ENCODE data around the gene FAM193A. TPM values are rescaled to one million over a fixed set of nuclear protein-coding genes. Genes with fewer than 3 reads are reported as not detected.

FAM193A gene
- polyA plus RNA-seq, 4 donors, result 25.1 to 29.4 (median 27.4) TPM

DNA sequence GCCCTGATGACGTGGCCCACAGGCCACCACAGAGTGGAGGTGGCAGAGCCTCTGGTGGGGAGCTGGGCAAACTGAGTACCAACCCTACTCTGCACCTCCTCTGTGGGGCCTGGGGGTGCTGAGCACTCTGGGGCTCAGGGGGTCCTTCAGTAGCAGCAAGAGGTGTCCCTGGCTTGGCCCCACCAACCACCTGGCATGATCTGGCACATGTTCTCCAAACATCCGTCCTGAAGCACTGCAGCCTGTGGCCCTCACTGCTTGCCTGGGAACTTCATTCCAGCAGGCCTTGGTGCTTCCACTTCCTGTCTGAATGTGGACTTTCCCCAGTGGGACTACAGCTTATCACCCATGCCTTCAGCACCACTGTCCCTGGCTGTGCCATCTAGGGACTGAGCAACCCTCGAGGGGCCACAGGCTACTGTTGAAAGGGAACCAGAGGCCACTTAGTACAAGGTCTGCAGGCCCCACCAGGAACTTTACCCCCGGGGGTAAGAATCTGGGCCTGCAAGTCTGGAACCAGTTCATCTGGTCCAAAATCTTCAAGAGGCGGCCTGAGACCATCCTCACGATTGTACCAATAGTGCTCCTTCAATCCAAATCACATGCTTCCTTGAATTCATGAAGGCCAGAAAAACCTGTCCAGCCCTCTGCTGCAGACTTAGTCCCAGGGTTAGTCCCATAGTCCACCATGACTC is 206.5 kb downstream of the FAM193A start:
- DNase-seq (ENCODE audit: low read depth in 4 of 4, low spot score in 3 of 4), result no peak

DNA sequence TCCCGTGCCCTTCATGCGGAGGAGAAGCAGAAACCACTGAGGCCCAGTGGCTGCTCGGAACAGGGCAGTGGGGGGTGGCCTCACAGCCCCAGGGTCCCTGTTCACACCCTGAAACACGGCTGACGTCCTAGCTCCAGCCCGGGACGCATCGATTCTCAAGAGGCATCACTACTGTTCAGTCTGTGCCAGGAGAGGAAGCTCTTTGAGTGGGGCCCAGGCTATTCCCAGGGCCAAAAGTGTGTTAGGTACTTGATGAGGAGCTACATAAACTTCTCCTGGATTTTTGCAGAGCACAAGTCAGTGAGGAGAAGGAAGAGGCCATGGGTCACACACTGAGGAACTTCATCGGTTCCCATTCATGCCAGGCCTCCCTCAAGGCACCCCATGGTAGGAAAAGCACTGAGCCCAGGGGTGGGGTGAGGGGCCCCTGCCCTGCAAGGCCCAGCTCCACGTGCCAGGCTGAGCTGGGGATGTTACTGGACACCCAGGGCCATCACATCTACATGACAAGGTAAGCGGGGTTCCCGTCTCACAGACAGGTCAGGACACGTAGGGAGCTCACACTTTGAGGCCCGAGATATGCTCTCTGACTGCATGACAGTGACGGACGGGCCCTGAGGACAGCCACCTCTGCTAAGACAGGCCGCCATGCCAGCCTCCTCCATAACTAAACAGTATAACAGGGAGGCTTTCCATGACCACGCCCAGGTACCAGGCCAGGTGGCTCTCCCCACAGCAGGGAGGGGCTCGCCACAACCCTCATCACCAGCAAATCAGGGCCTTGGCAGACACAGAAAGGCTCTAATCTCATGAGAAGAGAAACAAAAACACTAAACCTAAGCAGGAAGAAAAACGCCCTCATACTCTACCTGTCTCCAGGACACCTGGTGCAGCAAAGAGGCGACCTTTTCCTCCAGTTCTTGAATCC is 207.3 kb downstream of the FAM193A start:
- no peak for DNase-seq (ENCODE audit: low read depth in 4 of 4, low spot score in 3 of 4)

DNA sequence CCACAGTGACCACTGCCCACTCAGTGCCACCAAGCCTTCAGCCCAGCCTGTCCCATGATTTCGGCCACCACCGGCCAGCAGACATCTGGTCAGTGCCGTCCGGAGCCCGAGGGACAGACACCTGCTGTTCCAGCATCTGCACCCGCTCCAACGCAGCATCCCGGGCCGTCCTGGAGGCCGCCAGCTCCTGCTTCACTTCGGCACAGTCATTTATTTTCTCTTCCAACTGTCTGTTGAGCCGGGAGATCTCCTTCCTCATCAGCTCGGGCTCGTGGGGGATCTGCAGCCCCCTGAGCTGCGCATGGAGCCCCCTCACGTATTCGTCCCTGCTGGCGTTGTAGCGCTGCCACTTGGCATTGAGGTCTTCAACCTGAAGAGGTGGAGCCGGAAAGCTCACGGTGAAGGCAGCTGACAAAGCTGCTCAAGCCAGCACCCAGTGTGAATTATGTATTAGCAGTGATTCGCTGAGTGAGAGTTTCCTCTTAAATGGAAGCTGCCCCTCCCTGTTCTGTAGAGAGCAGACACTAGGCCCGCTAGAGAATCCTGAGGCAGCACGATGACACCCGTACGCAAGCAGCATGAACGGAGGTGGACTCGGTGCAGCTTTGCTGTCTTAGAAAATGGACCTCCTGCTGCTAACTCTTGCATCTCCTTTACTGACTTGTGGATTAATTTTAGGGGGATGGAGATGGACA is 208.3 kb downstream of the FAM193A start:
- DNase-seq (ENCODE audit: low read depth in 4 of 4, low spot score in 3 of 4), result no peak

DNA sequence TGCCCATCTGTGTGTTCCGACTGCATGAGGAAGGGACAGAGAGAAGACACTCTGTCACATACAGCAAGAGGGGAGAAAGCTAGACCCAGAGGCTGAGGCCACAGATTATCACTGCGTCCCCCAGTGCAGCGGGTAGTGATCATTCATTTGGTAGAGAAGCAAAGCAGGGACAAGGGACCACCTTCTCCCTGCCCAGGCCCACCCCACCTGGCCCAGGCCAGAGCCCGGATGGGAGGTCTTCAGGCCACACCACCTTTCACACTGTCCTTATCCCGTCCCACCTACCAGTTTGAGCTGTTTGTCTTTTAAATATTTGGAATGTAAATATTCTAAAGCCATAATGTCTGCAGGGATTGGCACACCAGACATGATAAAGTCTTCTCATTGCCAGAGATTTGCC is 209.1 kb downstream of the FAM193A start:
- DNase-seq (ENCODE audit: low read depth in 4 of 4, low spot score in 3 of 4), result no peak

DNA sequence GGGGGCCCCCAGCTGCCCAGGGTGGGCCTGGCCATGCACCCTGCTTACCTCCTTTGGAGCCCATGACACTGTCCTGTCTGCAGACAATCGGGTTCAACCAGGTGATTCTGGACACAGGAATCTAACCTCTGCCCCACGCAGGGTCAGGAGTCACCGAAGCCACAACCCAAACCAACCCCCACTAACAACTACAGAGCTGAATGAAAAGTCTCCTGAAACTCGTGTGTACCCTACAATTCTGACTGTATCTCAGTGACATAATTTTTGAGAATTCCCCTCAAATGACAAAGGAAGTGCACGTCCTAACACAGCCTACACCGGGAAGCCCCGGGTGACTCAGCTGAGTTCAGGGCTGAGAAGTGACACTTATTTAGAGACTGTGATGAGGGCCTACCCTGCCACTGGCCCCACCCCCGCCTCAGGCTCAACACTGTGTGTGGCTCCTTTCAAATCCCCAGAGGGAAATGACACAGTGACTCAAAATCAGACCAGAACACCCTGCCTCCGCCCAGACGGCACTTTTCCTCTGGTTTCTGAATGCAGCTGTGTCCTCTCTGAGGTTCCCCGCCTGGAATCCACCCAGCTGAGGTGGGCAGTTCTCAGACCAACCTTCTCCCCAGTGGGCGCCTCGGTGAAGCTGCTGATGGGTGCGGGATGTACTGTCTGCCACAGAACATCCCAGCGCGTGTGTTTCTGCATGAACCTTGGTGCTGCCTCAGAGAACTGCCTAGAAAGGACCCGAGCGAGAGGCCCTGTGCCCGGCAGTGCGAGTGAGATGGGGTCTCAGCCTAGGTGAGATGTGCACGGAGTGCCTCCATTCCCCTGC is 209.7 kb downstream of the FAM193A start:
- no peak for DNase-seq (ENCODE audit: low read depth in 4 of 4, low spot score in 3 of 4)

DNA sequence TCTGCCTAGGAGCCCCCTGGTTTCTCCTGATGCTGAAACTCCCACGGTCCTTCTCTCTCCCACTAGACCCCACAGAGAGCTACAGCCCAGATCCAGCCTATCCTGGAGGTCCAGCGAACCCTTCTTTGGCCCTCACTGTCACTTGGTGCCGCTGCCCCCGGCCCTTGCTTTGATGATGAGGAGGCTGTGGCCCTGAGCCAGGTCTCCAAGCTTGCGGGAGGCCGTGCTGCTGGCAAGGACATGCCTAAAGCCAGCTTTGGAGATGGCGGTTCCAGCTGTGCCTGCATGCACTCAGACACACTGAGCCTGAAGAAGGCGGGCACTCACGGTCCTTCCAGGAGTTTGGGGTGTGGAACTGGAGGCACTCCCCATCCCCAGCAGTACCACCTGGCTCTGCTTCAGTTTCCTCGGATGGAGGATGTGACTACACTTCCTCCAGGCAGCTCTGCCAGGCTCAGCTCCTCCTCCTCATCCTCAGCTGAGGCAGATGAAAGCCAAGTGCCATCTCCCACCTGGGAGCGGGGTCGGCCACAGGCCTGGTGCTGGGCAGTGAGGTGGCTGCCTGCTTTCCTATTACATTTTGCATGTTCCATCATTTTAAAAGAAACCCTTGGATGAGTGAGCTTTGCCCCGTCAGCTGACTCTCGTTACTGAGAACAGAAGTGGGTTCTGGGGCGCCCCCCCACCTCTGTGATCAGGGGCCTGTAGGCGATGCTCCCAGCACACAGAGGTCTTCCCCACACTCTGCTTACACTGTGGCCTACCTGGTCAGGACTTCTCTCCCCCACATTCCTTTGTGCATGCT is 210.6 kb downstream of the FAM193A start:
- DNase-seq (ENCODE audit: low read depth in 4 of 4, low spot score in 3 of 4), result no peak

DNA sequence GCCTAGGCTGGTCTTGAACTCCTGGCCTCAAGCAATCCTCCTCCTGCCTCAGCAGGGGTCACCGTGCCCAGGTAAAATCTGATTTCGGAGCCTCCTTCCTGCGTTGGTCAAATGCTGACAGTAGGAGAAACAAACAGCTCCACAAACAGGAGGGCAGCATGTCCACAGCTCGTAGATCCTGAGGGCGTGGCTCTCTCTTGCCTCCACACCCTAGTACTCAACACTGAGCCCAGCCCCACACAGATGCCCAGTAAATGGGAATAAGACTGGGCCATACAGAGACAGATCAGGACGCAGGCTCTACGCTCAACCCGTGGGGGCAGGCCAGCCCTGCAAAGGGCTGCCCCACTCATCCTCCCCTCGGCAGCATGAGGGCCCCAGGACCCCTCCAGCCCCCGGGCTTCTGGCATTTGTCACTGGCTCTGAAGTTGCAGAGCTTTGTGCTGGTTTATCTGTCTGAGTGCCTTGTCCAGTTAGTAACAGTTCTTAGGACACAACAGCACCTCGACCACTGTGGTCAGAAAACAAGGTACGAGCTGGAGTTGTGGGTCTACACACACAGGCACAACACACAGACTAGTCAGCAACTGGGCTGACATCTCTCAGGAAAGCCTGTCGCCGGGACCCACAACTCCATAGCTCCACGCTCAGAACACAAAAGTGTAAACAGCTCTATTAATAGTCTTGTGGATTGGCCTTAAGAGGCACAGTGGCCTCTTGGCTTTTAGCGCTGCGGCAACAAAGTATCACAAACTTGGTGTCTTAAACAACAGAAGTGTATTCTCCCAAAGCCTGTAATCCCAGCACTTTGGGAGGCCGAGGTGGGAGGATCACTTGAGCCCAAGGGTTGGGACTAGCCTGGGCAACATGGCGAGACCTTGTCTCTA is 214.5 kb downstream of the FAM193A start:
- no peak for DNase-seq (ENCODE audit: low read depth in 4 of 4, low spot score in 3 of 4)

DNA sequence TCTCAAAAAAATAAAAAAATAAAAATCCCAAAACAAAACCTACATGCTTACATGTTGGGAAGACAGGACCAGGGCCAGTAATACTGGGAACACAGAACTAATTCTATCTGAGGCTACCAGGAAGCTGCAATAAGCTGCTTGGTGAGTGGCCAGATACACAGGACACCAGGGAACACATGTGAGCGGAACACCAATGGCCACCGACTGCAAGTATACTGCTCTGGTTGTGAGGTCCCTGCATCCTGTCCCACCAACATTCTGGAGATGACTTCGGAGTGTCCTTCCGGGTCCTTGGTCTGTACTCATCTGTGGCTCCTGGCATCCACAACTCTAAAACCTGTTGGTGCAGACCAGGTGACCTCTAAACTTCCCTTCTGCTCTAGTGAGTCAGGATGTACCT is 217.0 kb downstream of the FAM193A start:
- no peak for DNase-seq (ENCODE audit: low read depth in 4 of 4, low spot score in 3 of 4)

DNA sequence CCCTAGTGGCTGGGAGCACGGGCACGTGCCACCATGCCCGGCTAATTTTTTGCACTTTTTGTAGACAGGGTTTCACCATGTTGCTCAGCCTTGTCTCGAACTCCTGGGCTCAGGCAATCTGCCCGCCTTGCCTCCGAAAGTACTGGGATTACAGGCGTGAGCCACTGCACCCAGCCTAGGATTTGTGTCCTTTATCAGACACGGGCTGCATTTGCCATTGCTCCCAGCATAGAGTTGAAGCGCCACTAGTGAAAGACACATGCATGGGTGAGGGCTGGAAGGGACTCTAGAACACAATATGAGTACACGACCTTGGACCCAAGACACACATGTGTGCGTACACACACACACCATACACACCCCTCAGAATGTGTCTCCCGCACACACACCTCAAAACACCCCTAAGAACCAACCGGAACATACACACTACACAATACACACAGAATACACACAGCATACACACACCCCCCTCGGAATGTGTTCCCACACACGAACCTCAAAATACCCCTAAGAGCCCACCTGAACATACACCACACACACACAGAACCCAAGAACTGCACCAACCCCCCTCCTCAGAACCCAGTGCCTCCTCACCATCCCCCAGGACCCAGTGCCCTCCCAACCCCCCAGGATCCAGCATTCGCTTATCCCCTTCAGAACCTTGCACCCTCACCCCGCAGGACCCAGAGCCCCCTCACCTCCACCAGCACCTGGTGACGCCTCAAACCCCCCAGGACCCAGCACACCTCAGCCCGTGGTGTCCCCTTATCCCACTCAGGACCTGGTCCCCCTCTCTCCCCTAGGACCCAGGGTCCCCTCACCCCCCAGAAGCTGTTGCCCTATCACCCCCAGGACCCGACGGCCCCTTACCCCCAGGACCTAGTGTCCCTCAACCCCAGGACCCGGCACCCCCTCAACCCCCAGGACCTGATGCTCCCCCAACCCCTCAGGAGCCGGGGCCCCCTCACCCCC is 218.7 kb downstream of the FAM193A start:
- no peak for DNase-seq (ENCODE audit: low read depth in 4 of 4, low spot score in 3 of 4)

DNA sequence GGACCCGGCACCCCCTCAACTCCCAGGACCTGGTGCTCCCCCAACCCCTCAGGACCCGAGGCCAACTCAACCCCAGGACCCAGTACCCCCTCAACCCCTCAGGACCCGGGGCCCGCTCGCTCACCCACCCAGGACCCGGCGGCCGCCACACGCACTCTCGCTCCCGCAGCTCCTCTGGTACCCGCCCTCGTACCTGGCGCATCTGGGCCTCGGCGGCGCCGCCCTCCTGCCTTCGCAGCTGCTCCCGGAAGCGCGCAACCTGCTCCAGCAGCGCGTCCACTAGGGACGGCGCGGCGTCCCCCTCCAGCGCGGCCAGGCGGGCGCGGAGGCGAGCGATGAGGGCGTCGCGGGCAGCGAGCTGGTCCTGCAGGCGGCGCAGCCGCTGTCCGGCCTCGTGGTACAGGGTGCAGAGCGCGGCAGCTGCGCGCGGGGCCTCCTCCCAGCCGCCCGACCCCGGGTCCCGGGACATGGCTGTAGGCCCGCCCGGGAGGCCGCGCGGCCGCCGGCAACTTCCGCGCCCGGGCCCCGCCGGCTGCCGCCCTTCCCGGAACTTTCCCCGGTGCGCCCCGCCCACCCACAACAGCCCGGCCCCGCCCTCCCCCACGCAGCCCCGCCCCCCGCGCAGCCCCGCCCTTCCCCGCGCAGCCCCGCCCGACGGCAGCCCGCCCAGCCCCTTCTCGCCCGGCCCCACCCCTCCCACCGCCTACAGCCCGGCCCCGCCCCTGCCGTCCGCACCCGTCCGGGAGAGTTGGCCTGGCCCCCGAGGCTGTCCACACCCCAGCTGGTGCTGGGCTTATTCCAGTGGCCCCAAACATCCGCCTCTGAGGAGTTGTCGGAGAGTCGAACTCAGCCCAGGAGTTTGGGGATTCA is 219.6 kb downstream of the FAM193A start, which contains the start of gene TNIP2:
TSS of gene TNIP2 (minus strand) at position 516 of the 870 bp plus-strand sequence. CDS start at position 469, 47 bp downstream.
- peak in 3 of 4 donors; percentile 45 to 48 (median 45) for DNase-seq (ENCODE audit: low read depth in 4 of 4, low spot score in 3 of 4)

DNA sequence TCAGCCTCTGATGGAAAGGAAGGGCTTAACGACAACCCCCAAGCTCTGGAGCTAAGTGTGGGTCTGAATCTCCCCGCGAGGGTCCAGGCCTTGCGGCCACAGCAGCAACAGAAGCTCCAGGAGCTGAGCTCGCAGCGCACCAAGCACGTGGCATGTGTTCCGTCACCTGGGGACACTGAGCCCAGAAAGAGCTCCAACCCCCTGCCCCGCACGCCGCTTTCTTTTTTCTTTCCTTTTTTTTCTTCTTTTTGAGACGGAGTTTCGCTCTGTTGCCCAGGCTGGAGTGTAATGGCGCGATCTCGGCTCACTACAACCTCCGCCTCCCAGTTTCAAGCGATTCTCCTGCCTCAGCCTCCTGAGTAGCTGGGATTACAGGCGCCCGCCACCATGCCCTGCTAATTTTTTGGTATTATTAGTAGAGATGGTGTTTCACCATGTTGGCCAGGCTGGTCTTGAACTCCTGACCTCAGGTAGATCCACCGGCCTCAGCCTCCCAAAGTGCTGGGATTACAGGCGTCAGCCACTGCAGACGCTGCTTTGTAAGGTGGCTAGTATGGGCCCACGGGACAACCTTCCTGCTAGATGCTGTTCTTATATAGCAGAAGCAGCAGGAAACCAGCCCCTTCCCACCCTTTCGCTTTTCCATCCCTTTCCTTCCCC is 220.4 kb downstream of the FAM193A start:
- DNase-seq (ENCODE audit: low read depth in 4 of 4, low spot score in 3 of 4), result no peak

DNA sequence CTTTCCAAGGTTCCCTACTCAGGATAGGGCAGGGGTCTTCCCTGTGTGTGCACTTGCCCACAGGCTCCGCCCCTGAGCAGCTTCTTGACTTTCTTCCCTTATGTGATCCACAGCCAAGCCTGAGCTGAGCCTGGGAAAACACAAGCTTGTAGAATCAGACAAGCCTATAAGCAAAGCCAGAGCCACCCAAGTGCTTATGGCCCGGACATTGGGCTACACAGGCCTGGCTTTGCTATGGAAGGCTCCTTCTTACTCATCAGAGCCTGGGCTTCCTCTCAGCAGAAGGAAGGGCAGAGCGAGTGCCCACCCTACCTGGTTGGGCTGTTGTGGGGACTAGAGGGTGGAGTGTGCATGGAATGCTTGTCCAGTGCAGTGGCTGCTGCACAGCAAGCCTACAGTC is 221.0 kb downstream of the FAM193A start:
- DNase-seq (ENCODE audit: low read depth in 4 of 4, low spot score in 3 of 4), result no peak

DNA sequence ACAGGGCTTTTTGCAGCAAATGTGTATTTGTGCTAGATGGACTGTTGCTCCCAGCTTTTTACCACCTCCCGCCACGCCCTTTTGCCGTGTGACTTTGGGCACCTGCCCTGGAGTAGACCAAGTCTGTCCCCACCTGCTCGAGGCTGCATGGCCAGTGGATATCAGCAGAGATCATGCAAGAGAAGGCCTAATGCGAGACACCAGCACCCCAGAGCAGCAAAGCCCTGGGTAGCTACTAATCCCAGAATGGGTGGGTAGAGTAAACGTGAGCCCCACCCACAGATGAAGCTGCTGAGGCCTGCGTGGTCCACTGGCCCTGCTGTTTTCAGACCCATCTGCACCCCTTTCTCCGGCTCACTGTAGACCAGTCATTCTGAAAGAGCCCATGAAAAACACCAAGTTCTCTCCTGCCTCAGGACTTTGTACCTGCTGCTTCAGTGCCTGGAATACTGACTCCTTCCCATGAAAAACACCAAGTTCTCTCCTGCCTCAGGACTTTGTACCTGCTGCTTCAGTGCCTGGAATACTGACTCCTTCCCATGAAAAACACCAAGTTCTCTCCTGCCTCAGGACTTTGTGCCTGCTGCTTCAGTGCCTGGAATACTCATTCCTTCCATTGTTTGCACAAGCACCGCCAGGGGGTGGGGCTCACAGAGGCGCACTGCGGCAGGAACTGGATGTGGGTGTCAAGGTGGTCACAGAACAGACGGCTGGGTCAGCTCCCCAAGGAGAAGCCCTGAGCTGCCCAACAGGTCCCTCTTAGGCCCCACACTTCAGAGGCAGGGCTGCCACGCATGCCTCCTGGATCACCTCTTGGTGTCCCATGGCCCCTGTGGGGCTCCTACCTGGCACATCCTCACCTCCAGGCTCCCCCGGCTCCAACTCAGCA is 224.8 kb downstream of the FAM193A start:
- DNase-seq (ENCODE audit: low read depth in 4 of 4, low spot score in 3 of 4), result no peak

DNA sequence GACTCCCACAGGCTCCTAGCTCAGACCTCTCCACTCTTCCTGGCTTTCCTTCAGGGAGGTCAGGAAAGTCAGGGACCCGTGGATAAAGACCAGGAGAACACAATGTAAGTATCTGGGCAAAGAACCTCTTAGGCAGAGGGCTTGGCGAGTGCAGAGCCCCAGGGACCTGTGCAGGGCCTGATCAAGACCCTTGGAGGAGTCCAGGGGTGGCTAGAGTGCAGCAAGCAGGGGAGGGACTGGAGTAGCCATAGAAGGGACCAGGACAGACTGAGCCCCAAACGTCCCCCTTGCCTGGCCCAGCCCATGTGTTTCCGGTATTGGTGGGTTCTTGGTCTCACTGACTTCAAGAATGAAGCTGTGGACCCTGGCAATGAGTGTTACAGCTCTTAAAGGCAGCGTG is 225.6 kb downstream of the FAM193A start:
- DNase-seq (ENCODE audit: low read depth in 4 of 4, low spot score in 3 of 4), result no peak

Measured in left renal pelvis (tissue), 4 donors.